GM12878 (cell line): ENCODE results near the gene PALLD. TPM values are rescaled to one million over a fixed set of nuclear protein-coding genes. Genes with fewer than 3 reads are reported as not detected.

Experiments
- ATAC-seq: fragments of 200-7000 bp; cut with Tn5 transposase; 3 replicates; pipeline ENCODE4 v1.9.1; 2020; ENCODE audit warnings: mild to moderate bottlenecking, moderate library complexity
- BruUV-seq: library from RNA; stranded (reverse); fragments of 400-500 nt; replicated peaks from 2 replicates; lab custom pipeline; 2021; lab: Mats Ljungman, UMichigan
- CTCF ChIA-PET: fragments of 300-600 bp; sonication (Branson Sonifier 250); formaldehyde crosslinking; extraction: SDS; loops from one replicate; lab custom pipeline; 2021; ENCODE audit warnings: inconsistent platforms; lab: Yijun Ruan, JAX
- POLR2A ChIA-PET: fragments of 350-600 bp; formaldehyde crosslinking; extraction: SDS; loops from one replicate; lab custom pipeline; 2021; ENCODE audit warnings: inconsistent platforms; lab: Charles Lee
- RAD21 ChIA-PET: fragments of 300-600 bp; sonication (Branson Sonifier 250); formaldehyde crosslinking; loops from one replicate; lab custom pipeline; 2023; ENCODE audit warnings: antibody characterized with exemption; ENCODE audit not compliant: unreplicated experiment; lab: Charles Lee
- SMC1A ChIA-PET: fragments of 300-600 bp; sonication (Branson Sonifier 250); formaldehyde crosslinking; loops from one replicate; lab custom pipeline; 2023; ENCODE audit not compliant: unreplicated experiment, uncharacterized antibody; lab: Charles Lee
- DNase-seq: peaks from one replicate; pipeline ENCODE4 v3.0.0-alpha.2; 2011; ENCODE audit warnings: low read depth, low spot score
- FAIRE-seq: peaks from 3 replicates; lab custom pipeline; 2011; peaks lifted over from hg19 to GRCh38; lab: Jason Lieb, UNC
- H2AFZ ChIP-seq: 2 replicates; pipeline ENCODE4 v1.6.0; 2011; ENCODE audit warnings: low read depth, low read length, control low read depth; ENCODE audit not compliant: control insufficient read depth
- H3K27ac ChIP-seq: 2 replicates; pipeline ENCODE4 v1.5.1; 2011; ENCODE audit warnings: control low read depth; ENCODE audit not compliant: control insufficient read depth, insufficient read depth
- H3K27me3 ChIP-seq, 2 experiments: replicated peaks in 1 of 2; 2 replicates each; pipeline versions ENCODE4 v1.6.0 to v1.6.1; 2011; ENCODE audit warnings: low read length in 1 of 2; ENCODE audit not compliant: control insufficient read depth in 2 of 2, insufficient read depth in 2 of 2
- H3K36me3 ChIP-seq, 2 experiments: 2 replicates each; pipeline ENCODE4 v1.5.1; 2011; ENCODE audit warnings: low read length in 1 of 2; ENCODE audit not compliant: control insufficient read depth in 2 of 2, insufficient read depth in 2 of 2
- H3K4me1 ChIP-seq: 2 replicates; pipeline ENCODE4 v1.6.1; 2011; ENCODE audit warnings: mild to moderate bottlenecking, low read length, moderate library complexity, mixed read lengths; ENCODE audit not compliant: control insufficient read depth, insufficient read depth
- H3K4me2 ChIP-seq: 2 replicates; pipeline ENCODE4 v1.6.0; 2011; ENCODE audit warnings: control low read depth; ENCODE audit not compliant: control insufficient read depth, insufficient read depth
- H3K4me3 ChIP-seq: fragments of 200-600 bp; sonication (generic); 2 replicates; pipeline ENCODE4 v1.5.1; 2016
- H3K79me2 ChIP-seq: 2 replicates; pipeline ENCODE4 v1.6.0; 2011; ENCODE audit warnings: low read length; ENCODE audit not compliant: control insufficient read depth, insufficient read depth
- H3K9ac ChIP-seq: 2 replicates; pipeline ENCODE4 v1.8.0; 2011; ENCODE audit warnings: low read length, control low read depth, mixed read lengths; ENCODE audit not compliant: control insufficient read depth, insufficient read depth
- H3K9me3 ChIP-seq: replicated peaks from 3 replicates; pipeline ENCODE4 v1.5.1; 2011; ENCODE audit warnings: mild to moderate bottlenecking, low read length; ENCODE audit not compliant: control insufficient read depth, insufficient read depth
- H4K20me1 ChIP-seq: 2 replicates; pipeline ENCODE4 v1.6.0; 2011; ENCODE audit not compliant: control insufficient read depth, insufficient read depth
- ASH2L ChIP-seq: fragments of 300-600, 200-600 bp; sonication (generic); IDR thresholded peaks from 2 replicates; pipeline ENCODE4 v1.6.1; 2017; ENCODE audit warnings: low read depth, mild to moderate bottlenecking, borderline replicate concordance
- BACH1 ChIP-seq: fragments of 450-650 bp; IDR thresholded peaks from 2 replicates; pipeline ENCODE4 v1.6.1; 2017; ENCODE audit warnings: mild to moderate bottlenecking, borderline replicate concordance
- CREM ChIP-seq: IDR thresholded peaks from 2 replicates; pipeline ENCODE4 v1.6.1; 2014; ENCODE audit warnings: antibody characterized with exemption, low read depth
- EGR1 ChIP-seq, 2 experiments: IDR thresholded peaks; 1 replicate in 1 of 2; 2 replicates in 1 of 2; pipeline ENCODE4 v1.6.1; 2011 to 2012; ENCODE audit warnings: low read depth in 2 of 2, low read length in 2 of 2, borderline replicate concordance in 1 of 2, mild to moderate bottlenecking in 1 of 2, moderate library complexity in 1 of 2
- EP300 ChIP-seq, 2 experiments: fragments of 150-350 bp in 1 of 2; IDR thresholded peaks; 2 replicates each; pipeline ENCODE4 v1.6.1; 2011 to 2012; ENCODE audit warnings: low read depth in 2 of 2, low read length in 2 of 2, borderline replicate concordance in 1 of 2, improper control_type of control experiment in 1 of 2, inconsistent platforms in 1 of 2; ENCODE audit not compliant: control insufficient read depth in 1 of 2
- FOXK2 ChIP-seq: fragments of 450-650 bp; IDR thresholded peaks from 2 replicates; pipeline ENCODE4 v1.6.1; 2017; ENCODE audit warnings: mild to moderate bottlenecking, moderate library complexity
- KDM1A ChIP-seq: fragments of 200-600 bp; sonication (generic); IDR thresholded peaks from 2 replicates; pipeline ENCODE4 v1.6.1; 2016; ENCODE audit warnings: borderline replicate concordance
- SUPT20H ChIP-seq: IDR thresholded peaks from 2 replicates; pipeline ENCODE4 v1.6.1; 2011; ENCODE audit warnings: low read depth, mild to moderate bottlenecking, low read length, moderate library complexity, borderline replicate concordance; ENCODE audit not compliant: control insufficient read depth
- ZNF207 ChIP-seq: fragments of 450-650 bp; IDR thresholded peaks from 2 replicates; pipeline ENCODE4 v1.6.1; 2014; ENCODE audit warnings: antibody characterized with exemption, mild to moderate bottlenecking, borderline replicate concordance
- WGBS: methylation state at CpG from one replicate; pipeline ENCODE4 v1.1.6; 2016; ENCODE audit warnings: low lambda C conversion rate; ENCODE audit not compliant: insufficient replicate concordance, insufficient coverage; ENCODE audit errors: missing lambda C conversion rate; 5-methylcytosine and 5-hydroxymethylcytosine counted together
- in situ Hi-C: fragments of 300-500 bp; cut with MboI; formaldehyde crosslinking; loops from 9 replicates; pipeline ENCODE4 v1.14.3; 2018; ENCODE audit warnings: mixed read lengths
- intact Hi-C: fragments of 100-400 bp; cut with micrococcal nuclease; formaldehyde crosslinking; loops from one replicate; pipeline ENCODE4 v1.14.2; 2022; ENCODE audit not compliant: unreplicated experiment
- polyA plus RNA-seq, 11 experiments: library from polyadenylated mRNA; depleted of rRNA in 4 of 11; unstranded in 6 of 11; stranded (reverse) in 5 of 11; fragments of >200 nt; fragmentation: Nextera tagmentation in 4 of 11; fragmentation: Illumina TruSeq in 1 of 11; extraction: Ambion mirVana in 4 of 11; extraction: Trizol in 1 of 11; gene quantifications; 1 replicate in 1 of 11; 2 replicates in 10 of 11; pipeline versions ENCODE4 v1.2.1 to v1.2.3, GENCODE V29; 2011 to 2016; ENCODE audit warnings: inconsistent platforms in 2 of 11, missing spikeins in 2 of 11, low read depth in 1 of 11
- total RNA-seq, 4 experiments: library from RNA; depleted of rRNA in 3 of 4; stranded (reverse); fragments of >200 nt in 3 of 4; fragmentation: Illumina TruSeq in 1 of 4; extraction: Trizol in 1 of 4; gene quantifications; 2 replicates each; pipeline versions ENCODE4 v1.2.1 to v1.2.3, GENCODE V29; 2013 to 2021

PALLD gene
- total and polyA plus RNA-seq, 10 of the 15 experiments (the other 5 are each of a cell fraction or from before 2014, with no cell fraction given) = 1.0 to 7.7 (median 1.7) TPM

DNA sequence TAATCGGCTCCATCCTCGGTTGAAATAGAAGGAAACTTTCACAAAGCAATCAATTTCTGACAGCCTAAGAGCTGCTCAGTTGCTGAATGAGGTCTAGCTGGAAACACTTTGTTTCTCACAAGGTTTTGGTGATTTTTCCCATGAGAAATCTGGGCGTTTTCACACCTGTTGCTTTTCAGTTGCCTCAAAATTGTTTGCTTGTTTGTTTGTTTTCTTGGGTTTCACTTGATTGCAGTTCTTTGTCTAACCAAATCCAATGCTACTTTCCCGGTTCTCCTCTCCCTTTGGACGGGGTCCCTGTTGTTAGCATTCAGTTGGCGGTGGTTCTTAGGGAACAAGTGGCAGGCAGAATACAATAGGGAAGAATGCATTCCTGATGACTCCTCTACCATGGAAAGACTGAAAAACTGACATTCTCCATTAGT is 135.5 kb downstream of the PALLD start:
- RAD21 ChIA-PET = no interaction called here
- Histone ChIP-seq H3K9ac (no peak overlapping the region), H2AFZ (no peak overlapping the region), H3K27me3 (peaks cover 4% of the 10 kb centered on the region in 2 experiments), H3K4me1 (no peaks in the 10 kb centered on the region), H3K27ac (no peak overlapping the region), H4K20me1 (no peaks in the 10 kb centered on the region), H3K36me3 (no peaks in the 10 kb centered on the region), H3K4me2 (no peak overlapping the region), H3K79me2 (no peaks in the 10 kb centered on the region), H3K4me3 (no peak overlapping the region), H3K9me3 (no peaks in the 10 kb centered on the region; the same call in 2 of the 3 replicates)
- POLR2A ChIA-PET = no interaction called here
- intact Hi-C loops (no loop called here), in situ Hi-C loops (no loop called here)
- SMC1A ChIA-PET = interaction anchor here (1.0 to 1.5 kb wide), 2 partner anchors 76 to 213 kb away, joined by 3 read pairs; no protein-coding TSS in a partner anchor
- CTCF ChIA-PET = no interaction called here
- FAIRE-seq (no peak), DNase-seq (no peak), ATAC-seq (no peak)
- BruUV-seq = no TSS peak
- 1% methylated on average over 6 of the region's 6 CpGs for WGBS
- TF ChIP-seq EGR1 (IDR thresholded peaks at IDR 0.05; ENCODE audit: borderline replicate concordance in 1 of 2, low read depth in 2 of 2, low read length in 2 of 2) (no peak), ASH2L (no peak), SUPT20H (no peak), BACH1 (no peak), FOXK2 (no peak), EP300 (IDR thresholded peaks at IDR 0.05; ENCODE audit: borderline replicate concordance in 1 of 2, control insufficient read depth in 1 of 2, low read depth in 2 of 2, low read length in 2 of 2) (no peak), CREM (no peak), KDM1A (no peak), ZNF207 (no peak)
